Gastrocnemius medialis (tissue), 4 donors: ENCODE results near the gene TRIM31.

ENCODE experiments used
- POLR2A ChIP-seq, 2 donors: fragments of 450-650 bp; IDR thresholded peaks; one replicate each; pipeline ENCODE4 v1.6.1; 2017; ENCODE audit warnings: antibody characterized with exemption in 2 of 2, mild to moderate bottlenecking in 2 of 2, moderate library complexity in 2 of 2
- TF ChIP-seq, protein P1 (sequence below), 5 experiments: fragments of 450-650 bp in 3 of 5; fragments of 200-600 bp in 2 of 5; sonication (generic) in 2 of 5; IDR thresholded peaks in 4 of 5; conservative IDR thresholded peaks in 1 of 5; 1 replicate in 4 of 5; 2 replicates in 1 of 5; pipeline ENCODE4 v1.5.1; 2016 to 2019; ENCODE audit warnings: antibody characterized with exemption in 5 of 5, mild to moderate bottlenecking in 3 of 5, moderate library complexity in 3 of 5

DNA sequence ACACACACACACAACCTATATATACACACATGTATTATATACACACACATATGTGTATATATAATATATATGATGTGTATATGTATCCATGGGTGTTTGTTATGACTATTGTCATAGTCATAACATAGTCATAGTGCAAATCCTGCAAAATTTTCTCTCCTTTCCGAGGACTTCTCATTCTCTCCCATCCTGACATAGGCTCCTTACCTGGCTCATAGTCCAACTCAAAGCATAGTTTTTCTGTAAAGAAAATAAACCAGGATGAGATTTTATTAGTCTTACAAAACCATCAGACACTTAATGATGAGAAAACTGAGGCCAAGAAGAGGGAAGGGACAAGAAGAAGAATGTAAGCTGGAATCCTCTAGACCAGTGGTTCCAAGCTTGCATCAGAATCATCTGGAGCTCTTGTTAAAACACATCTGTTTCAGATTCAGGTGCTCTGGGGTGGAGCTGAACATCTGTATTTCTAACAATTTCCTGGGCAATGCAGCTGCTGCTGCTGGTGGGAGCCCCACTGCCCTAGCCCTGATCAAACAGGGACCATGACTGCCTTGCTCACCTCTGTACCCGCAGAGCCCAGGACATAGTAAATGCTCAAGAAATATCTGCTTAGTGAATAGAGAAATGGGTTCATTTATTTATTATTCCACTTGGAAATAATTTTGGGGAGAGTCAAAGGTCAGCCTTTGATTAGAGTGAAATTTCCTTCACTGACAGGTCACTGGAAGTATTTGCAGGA, 42.8 kb upstream of the TRIM31 start:
- TF ChIP-seq, protein P1, sequence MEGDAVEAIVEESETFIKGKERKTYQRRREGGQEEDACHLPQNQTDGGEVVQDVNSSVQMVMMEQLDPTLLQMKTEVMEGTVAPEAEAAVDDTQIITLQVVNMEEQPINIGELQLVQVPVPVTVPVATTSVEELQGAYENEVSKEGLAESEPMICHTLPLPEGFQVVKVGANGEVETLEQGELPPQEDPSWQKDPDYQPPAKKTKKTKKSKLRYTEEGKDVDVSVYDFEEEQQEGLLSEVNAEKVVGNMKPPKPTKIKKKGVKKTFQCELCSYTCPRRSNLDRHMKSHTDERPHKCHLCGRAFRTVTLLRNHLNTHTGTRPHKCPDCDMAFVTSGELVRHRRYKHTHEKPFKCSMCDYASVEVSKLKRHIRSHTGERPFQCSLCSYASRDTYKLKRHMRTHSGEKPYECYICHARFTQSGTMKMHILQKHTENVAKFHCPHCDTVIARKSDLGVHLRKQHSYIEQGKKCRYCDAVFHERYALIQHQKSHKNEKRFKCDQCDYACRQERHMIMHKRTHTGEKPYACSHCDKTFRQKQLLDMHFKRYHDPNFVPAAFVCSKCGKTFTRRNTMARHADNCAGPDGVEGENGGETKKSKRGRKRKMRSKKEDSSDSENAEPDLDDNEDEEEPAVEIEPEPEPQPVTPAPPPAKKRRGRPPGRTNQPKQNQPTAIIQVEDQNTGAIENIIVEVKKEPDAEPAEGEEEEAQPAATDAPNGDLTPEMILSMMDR (IDR thresholded peaks at IDR 0.05 in 4 of 5, conservative IDR thresholded peaks at IDR 0.05 in 1 of 5) = no peak
- TF ChIP-seq POLR2A (IDR thresholded peaks at IDR 0.05) = no peak
